ENCODE measurements around the gene NDUFS6. TPM values are rescaled to one million over a fixed set of nuclear protein-coding genes. Genes with fewer than 3 reads are reported as not detected.

Gene NDUFS6
- total and polyA plus RNA-seq, 2 of the 8 experiments (the other 6 are each of a cell fraction or from before 2014, with no cell fraction given): 72.7 to 191 TPM

DNA sequence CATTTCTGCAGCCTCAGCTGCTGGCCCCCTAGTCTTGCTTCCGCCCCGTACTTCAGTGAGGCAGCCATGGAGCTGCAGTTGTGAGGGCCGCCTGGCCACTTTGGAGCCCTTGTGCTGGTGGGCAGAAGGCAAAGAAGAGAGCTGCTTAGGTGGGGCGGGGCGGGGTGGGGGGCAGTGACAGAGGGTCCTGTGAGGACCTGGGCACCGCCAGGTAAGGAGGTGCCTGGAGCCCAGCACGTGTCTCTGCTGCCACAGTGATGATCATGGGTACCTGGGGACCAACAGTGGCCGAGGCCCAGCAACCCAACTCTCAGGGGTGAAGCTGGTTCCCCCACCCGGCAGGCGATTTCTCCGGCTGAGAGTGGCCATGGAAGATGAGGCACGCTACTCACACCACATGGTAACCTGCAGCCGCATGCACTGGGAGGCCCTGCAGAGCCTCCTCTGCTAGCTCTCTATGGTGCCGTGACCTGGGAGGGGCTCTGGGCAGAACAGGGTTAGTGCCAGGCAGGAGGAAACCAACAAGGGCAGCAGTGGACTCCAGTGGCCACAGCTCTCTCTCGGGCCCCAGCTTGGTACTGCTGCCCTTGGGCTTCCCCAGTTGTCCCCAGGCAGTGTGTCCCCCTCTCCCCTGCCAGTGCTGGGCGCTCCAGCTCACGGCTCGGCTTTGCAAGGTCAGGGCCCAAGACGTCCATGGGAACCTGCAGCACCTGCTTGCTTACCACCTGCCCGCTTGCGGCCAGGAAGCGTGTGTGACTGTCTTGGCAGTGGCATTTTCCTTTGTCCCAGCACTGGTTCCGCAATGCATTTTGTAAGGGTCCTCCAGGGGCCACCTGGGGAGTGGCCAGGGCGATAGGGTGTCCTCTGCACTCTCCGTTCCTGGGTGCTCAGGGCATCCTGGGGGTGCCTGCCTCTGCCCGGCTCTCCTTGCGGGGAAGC, 24.0 kb downstream of the NDUFS6 start (continued):
- TF ChIP-seq, protein P1, sequence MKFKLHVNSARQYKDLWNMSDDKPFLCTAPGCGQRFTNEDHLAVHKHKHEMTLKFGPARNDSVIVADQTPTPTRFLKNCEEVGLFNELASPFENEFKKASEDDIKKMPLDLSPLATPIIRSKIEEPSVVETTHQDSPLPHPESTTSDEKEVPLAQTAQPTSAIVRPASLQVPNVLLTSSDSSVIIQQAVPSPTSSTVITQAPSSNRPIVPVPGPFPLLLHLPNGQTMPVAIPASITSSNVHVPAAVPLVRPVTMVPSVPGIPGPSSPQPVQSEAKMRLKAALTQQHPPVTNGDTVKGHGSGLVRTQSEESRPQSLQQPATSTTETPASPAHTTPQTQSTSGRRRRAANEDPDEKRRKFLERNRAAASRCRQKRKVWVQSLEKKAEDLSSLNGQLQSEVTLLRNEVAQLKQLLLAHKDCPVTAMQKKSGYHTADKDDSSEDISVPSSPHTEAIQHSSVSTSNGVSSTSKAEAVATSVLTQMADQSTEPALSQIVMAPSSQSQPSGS (IDR thresholded peaks at IDR 0.05; ENCODE audit: low read length): no peak
- TF ChIP-seq SUZ12 (IDR thresholded peaks at IDR 0.05; ENCODE audit: low read length): no peak
